ENCODE measurements around the gene DPH7. TPM values are rescaled to one million over a fixed set of nuclear protein-coding genes. Genes with fewer than 3 reads are reported as not detected.
"Not testable (repeated sequence)": the region's sequence is repeated elsewhere in the genome, so short reads cannot be mapped to it uniquely, and the experiment has no call there.

DPH7 gene
- polyA plus RNA-seq, 6 donors from 2014 or later, result 19.1 to 53.9 (median 32.6) TPM

DNA sequence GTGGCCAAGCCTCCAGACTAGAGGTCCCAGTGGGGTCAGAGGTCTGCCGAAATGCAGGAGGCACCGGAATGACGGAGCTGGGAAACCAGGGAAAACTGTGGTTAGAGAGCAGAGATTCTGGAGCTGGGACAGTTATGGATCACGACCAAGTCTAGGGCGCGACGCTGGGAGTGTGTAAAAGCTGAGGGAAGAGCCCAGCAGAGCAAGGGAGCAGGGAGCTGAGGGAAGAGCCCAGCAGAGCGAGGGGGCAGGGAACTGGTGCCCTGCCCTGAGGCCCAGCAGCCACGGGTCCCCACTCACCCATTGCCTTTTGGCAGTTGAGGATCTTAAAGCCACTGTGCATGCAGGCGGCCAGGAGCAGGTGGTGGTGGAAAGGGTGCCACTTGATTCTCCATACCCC is 14.6 kb downstream of the DPH7 start:
- DNase-seq, result no peak

DNA sequence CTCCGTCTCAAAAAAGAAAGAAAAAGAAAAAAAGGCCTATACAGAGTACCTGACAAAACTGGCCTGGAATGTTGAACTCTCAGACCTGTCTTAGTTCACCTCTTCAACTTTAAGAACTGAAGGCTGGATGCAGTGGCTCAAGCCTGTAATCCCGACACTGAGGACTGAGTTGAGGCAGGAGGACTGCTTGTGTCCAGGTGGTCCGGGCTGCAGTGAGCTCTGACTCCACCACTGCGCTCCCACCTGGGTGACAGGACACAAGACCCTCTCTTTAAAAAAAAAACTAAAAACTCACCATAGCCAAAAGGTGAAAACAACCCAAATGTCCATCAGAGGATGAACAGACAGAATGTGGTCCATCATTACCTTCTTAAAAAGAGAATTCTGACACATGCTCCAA is 20.6 kb downstream of the DPH7 start:
- Mint-ChIP-seq H3K9me3 (peaks cover 0 to 1% (median 0%) of the 10 kb centered on the region in 7 donors), H3K4me3 (no peak overlapping the region), H3K4me1 (peaks cover 0 to 10% (median 7%) of the 10 kb centered on the region in 3 donors), H3K27ac (peak overlapping the region in 1 of 6 donors; percentile 74), H3K27me3 (no peaks in the 10 kb centered on the region), H3K36me3 (peaks cover 12 to 16% of the 10 kb centered on the region in 2 donors)
- DNase-seq (no peak), ATAC-seq (ENCODE audit: low read depth in 2 of 2) (no peak)

More for the DNA sequence above, 14.6 kb downstream of the DPH7 start:
- H3K27me3 Mint-ChIP-seq, result no peaks in the 10 kb centered on the region
- peak overlapping the region in 3 of 6 donors; percentile 66 to 80 (median 74) for H3K27ac Mint-ChIP-seq
- no peak for ATAC-seq (ENCODE audit: low read depth in 2 of 2)
- peak overlapping the region in 2 of 8 donors; percentile 45 to 73 for H3K4me3 Mint-ChIP-seq
- H3K4me1 Mint-ChIP-seq, result peaks cover 19 to 27% (median 26%) of the 10 kb centered on the region in 3 donors
- peaks cover 8 to 21% of the 10 kb centered on the region in 2 donors for H3K36me3 Mint-ChIP-seq
- H3K9me3 Mint-ChIP-seq, result peaks cover 0 to 9% (median 4%) of the 10 kb centered on the region in 7 donors

DNA sequence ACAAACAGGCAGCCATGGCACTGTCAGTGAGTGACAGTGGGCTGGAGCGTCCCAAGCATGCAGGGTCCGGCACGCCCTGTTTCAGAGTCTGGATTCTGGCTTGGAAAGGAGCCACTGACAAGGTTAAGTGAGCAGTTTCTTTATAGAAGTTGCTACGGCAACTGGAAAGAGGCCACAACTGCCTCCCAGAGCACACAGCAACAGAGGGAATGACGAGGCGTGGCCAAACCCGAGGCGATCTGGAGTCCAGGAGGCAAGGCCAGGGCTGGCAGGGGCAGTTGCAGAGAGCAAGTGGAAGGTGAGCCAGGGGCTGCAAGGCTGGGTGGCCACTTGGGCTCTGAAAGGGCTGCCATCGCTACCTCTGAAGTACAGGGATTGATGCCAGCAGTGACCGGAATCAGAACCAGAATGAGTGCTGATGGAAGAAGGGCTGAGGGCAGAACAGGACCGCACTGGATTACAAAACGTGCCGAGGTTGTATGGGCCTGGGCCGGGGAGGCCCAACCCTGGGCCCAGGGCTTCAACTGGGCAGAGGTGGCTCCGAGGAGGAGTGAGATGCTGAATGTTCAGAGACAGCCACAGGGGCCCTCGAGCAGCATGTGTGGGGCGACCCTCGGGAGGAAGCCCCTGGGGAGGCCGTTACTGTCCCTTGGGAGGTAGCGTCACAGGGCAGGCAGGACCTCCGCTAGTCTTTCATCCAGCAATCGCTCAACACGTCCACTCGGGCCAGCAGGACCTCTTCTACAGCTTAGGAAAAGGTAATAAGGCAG is 22.5 kb downstream of the DPH7 start:
- H3K27me3 Mint-ChIP-seq, result no peaks in the 10 kb centered on the region
- peaks cover 6 to 15% (median 9%) of the 10 kb centered on the region in 3 donors for H3K4me1 Mint-ChIP-seq
- no peak overlapping the region for H3K4me3 Mint-ChIP-seq
- ATAC-seq (ENCODE audit: low read depth in 2 of 2) (no peak), DNase-seq (no peak)
- peaks cover 12 to 15% of the 10 kb centered on the region in 2 donors for H3K36me3 Mint-ChIP-seq
- no peaks in the 10 kb centered on the region for H3K9me3 Mint-ChIP-seq
- H3K27ac Mint-ChIP-seq, result peak overlapping the region in 2 of 6 donors; percentile 44 to 78

DNA sequence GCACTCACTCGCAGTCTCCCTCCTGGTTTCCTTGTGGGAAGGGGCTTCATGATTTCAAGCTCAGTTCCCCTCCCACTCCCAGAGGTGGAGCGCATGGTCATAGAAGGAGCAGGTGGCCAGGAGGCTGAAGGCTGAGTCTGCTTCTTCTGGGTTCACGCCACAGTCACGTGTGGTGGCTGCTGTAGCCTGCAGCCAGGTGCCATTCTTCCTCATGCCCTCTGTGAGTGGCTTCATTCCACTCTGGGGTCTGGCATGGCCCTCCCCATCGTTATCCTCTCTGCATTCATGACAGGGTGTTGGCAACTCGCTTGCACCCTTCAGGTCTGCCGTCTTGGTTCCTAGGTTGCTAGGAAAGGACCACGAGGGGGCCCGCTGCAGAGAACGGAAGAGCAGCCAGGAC is 23.5 kb downstream of the DPH7 start:
- Mint-ChIP-seq H3K27me3 (no peaks in the 10 kb centered on the region), H3K4me3 (peak overlapping the region in 1 of 8 donors; percentile 52), H3K4me1 (peaks cover 8 to 17% (median 12%) of the 10 kb centered on the region in 3 donors), H3K27ac (peak overlapping the region in 1 of 6 donors; percentile 21), H3K9me3 (no peaks in the 10 kb centered on the region), H3K36me3 (peaks cover 12 to 15% of the 10 kb centered on the region in 2 donors)
- ATAC-seq (ENCODE audit: low read depth in 2 of 2), result no peak
- DNase-seq, result no peak

DNA sequence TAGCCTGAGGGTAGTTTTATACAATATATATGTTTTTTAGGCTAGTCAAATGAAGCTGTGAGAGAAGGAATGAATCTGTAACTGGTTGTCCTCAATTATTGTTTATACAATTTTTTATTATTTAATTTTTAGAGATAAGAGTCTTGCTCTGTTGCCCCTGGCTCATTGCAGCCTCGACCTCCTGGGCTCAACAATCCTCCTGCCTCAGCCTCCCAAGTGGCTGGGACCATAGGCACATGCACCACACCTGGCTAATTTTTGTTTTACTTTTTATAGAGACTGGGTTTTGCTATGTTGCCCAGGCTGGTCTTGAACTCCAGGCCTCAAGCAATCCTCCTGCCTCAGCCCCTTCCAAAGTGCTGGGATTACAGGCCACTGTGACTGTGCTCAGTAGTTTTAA is 24.4 kb downstream of the DPH7 start:
- no peak for ATAC-seq (ENCODE audit: low read depth in 2 of 2)
- Mint-ChIP-seq H3K27ac (no peak overlapping the region), H3K27me3 (no peaks in the 10 kb centered on the region), H3K4me3 (peak overlapping the region in 1 of 8 donors; percentile 52), H3K9me3 (no peaks in the 10 kb centered on the region), H3K36me3 (peaks cover 11 to 12% of the 10 kb centered on the region in 2 donors), H3K4me1 (peaks cover 16 to 25% (median 20%) of the 10 kb centered on the region in 3 donors)
- DNase-seq, result no peak

DNA sequence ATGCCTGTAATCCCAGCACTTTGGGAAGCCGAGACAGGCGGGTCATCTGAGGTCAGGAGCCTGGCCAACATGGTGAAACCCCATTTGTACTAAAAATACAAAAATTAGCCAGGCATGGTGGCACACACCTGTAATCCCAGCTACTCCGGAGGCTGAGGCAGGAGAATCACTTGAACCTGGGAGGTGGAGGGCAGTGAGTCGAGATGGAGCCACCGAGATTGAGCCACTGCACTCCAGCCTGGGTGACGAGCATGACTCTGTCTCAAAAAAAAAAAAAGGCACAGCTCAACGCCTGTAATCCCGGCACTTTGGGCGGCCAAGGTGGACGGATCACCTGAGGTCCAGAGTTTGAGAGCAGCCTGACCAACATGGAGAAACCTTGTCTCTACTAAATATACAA is 25.1 kb downstream of the DPH7 start:
- H3K9me3 Mint-ChIP-seq; ATAC-seq (ENCODE audit: low read depth in 2 of 2); H3K27me3 Mint-ChIP-seq; H3K27ac Mint-ChIP-seq; DNase-seq: not testable (repeated sequence)
- H3K4me3 Mint-ChIP-seq, result peak overlapping the region in 2 of 8 donors; percentile 78 to 84
- peaks cover 23 to 30% (median 24%) of the 10 kb centered on the region in 3 donors for H3K4me1 Mint-ChIP-seq
- peaks cover 11 to 12% of the 10 kb centered on the region in 2 donors for H3K36me3 Mint-ChIP-seq

DNA sequence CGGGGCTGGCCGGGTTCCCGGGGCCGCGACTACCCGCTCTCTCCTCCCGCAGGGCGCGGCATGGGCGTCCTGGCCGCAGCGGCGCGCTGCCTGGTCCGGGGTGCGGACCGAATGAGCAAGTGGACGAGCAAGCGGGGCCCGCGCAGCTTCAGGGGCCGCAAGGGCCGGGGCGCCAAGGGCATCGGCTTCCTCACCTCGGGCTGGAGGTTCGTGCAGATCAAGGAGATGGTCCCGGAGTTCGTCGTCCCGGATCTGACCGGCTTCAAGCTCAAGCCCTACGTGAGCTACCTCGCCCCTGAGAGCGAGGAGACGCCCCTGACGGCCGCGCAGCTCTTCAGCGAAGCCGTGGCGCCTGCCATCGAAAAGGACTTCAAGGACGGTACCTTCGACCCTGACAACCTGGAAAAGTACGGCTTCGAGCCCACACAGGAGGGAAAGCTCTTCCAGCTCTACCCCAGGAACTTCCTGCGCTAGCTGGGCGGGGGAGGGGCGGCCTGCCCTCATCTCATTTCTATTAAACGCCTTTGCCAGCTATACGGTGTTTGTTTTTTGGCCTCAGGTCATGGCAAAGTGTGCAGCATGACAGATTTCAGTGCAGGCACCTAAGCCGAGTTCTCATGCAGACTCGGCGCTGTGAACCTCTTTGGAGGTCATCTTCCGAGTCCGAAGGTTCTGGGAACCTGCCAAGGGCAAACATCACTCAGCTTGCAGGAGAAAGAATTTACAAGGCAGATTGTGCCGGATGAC is 26.5 kb downstream of the DPH7 start:
- H3K4me3 Mint-ChIP-seq, result peak overlapping the region; percentile 79 to 97 (median 85)
- H3K27me3 Mint-ChIP-seq, result no peaks in the 10 kb centered on the region
- no peaks in the 10 kb centered on the region for H3K9me3 Mint-ChIP-seq
- H3K36me3 Mint-ChIP-seq, result peaks cover 11 to 12% of the 10 kb centered on the region in 2 donors
- ATAC-seq (ENCODE audit: low read depth in 2 of 2), result peak; percentile 3 to 4
- H3K4me1 Mint-ChIP-seq, result peaks cover 29 to 39% (median 36%) of the 10 kb centered on the region in 3 donors
- peak overlapping the region in 5 of 6 donors; percentile 22 to 88 (median 78) for H3K27ac Mint-ChIP-seq
- DNase-seq, result no peak

DNA sequence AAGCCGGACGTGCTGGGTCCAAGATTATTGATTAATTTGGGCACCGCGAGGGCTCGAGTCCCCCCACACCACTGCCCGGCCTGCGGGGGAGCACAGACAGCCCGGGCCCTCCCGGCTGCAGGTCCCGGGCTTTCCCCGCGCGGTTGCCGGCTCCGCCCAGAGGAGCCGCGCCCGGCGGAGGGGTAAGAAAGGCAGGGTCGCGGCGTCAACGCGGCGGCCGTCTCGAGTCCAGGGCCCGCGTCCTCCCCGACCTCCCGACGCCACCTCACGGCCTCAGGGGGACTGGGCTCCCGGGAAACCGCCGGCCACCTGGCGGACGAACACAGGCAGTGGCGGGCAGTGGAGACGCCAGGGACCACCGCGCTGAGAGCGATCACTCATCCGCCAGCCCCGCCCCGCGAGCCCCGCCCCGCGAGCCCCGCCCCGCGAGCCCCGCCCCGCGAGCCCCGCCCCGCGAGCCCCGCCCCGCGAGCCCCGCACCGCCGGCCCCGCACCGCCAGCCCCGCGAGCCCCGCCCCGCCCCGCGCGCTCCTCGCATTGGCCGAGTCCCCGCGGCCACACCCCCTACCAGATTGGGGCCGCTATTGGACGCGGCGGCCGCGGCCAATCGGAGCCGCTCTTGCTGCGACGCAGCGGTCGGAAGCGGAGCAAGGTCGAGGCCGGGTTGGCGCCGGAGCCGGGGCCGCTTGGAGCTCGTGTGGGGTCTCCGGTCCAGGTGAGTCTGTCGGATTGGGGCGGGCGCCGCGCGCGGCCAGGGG is 27.3 kb downstream of the DPH7 start, which contains the start of gene MRPL41:
Gene MRPL41 (plus strand): TSS at position 616 of the 758 bp plus-strand sequence. CDS start 203 bp downstream, outside the sequence.
- ATAC-seq (ENCODE audit: low read depth in 2 of 2), result peak; percentile 81 to 82

DNA sequence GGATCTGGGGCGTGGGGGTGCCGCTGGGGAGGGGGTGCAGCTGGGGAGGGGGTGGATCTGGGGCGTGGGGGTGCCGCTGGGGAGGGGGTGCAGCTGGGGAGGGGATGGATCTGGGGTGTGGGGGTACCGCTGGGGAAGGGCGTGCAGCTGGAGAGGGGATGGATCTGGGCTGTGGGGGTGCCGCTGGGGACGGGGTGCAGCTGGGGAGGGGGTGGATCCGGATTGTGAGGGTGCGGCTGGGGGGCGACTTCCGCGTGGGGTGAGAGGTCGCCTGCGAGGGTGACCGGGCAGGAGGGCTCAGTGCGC is 27.8 kb downstream of the DPH7 start:
- H3K4me1 Mint-ChIP-seq, result peaks cover 33 to 49% (median 46%) of the 10 kb centered on the region in 3 donors
- H3K9me3 Mint-ChIP-seq, DNase-seq, H3K27me3 Mint-ChIP-seq: not testable (repeated sequence)
- H3K27ac Mint-ChIP-seq, result peak overlapping the region in 2 of 6 donors; percentile 76 to 79
- H3K4me3 Mint-ChIP-seq, result peak overlapping the region; percentile 62 to 97 (median 82)
- peak; percentile 6 to 9 for ATAC-seq (ENCODE audit: low read depth in 2 of 2)
- peaks cover 10 to 12% of the 10 kb centered on the region in 2 donors for H3K36me3 Mint-ChIP-seq

More for the DNA sequence above, 27.3 kb downstream of the DPH7 start, which contains the start of gene MRPL41:
- Mint-ChIP-seq H3K27ac (peak within 1 kb of the TSS in 5 of 6 donors; percentile 22 to 88 (median 78)), H3K27me3 (no peaks in the 10 kb centered on the region), H3K9me3 (no peaks in the 10 kb centered on the region), H3K36me3 (peaks cover 11 to 12% of the 10 kb centered on the region in 2 donors), H3K4me3 (peak within 1 kb of the TSS; percentile 79 to 97 (median 88)), H3K4me1 (peaks cover 29 to 44% (median 42%) of the 10 kb centered on the region in 3 donors)
- peak; percentile 89 for DNase-seq

DNA sequence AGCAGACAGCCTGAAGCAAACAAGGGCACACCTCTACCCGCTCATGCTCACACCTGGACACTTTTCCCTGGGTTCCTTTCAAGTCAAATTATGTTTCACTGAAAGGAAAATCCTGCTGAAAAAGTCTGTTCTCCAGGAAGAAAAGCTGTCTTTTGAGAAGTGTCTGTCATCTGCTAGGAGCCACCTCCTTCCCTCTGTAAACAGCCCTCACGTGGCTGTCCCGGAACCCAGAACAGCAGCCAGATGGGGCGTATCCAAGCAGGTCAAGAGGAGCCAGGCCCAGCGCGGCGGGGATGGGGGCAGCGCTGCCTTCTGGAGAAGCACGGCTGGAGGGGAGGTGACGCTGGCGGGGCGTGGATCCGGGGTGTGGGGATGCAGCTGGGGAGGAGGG is 28.5 kb downstream of the DPH7 start, which contains the start of gene PNPLA7:
Gene PNPLA7 (minus strand): TSS at position 172 of the 391 bp plus-strand sequence. CDS start 205 bp downstream, outside the sequence.
- DNase-seq (peak; percentile 69), ATAC-seq (ENCODE audit: low read depth in 2 of 2) (peak; percentile 30 to 48)
- peak within 1 kb of the TSS; percentile 92 to 99 (median 96) for H3K4me3 Mint-ChIP-seq
- peaks cover 32 to 53% (median 43%) of the 10 kb centered on the region in 3 donors for H3K4me1 Mint-ChIP-seq
- peaks cover 3 to 5% of the 10 kb centered on the region in 2 donors for H3K36me3 Mint-ChIP-seq
- peak within 1 kb of the TSS; percentile 86 to 97 (median 96) for H3K27ac Mint-ChIP-seq
- H3K27me3 Mint-ChIP-seq, result no peaks in the 10 kb centered on the region
- H3K9me3 Mint-ChIP-seq, result no peaks in the 10 kb centered on the region

DNA sequence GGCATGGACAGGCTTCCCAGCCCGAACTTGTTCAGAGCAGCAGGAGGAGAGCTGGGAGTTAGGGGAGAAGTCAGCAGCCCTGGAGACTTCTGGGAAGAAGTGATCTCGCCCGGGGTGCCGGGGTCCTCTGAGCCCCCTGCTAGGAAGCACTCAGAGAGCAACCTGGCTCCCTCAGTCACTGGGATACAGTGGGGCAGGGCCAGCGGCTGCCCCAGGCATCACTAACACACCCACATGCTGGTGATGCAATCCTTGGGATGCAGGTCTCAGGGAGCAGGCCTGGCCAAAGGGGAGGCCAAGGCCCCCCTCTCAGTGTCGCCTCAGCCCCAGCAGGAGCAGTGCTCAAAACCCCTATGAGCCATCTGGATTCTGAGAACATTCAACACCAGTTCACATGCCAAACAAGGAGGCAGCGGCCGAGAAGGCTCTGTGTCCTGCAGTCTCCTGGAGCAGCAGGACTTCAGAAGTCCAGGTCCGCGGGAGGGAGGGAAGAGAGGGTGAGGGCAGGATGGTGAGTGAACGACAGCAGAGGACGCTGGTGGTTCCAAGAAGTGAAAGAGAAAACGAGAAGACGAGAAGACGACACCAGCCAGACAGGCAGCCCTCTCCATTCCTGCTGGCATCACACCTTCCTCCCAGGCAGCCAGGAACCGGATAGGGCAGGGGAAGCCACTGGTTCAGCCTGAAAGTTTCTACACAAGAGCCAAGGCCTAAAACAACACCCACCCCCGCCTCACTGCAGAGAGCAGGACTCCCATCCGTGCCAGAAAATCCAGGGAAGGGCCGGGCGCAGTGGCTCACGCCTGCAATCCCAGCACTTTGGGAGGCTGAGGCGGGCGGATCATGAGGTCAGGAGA is 30.8 kb downstream of the DPH7 start:
- Mint-ChIP-seq H3K36me3 (no peaks in the 10 kb centered on the region), H3K4me3 (peak overlapping the region in 7 of 8 donors; percentile 49 to 97 (median 81)), H3K27ac (peak overlapping the region in 5 of 6 donors; percentile 12 to 95 (median 83)), H3K4me1 (peaks cover 39 to 56% (median 41%) of the 10 kb centered on the region in 3 donors), H3K27me3 (no peaks in the 10 kb centered on the region), H3K9me3 (no peaks in the 10 kb centered on the region)
- ATAC-seq (ENCODE audit: low read depth in 2 of 2), result no peak
- no peak for DNase-seq

DNA sequence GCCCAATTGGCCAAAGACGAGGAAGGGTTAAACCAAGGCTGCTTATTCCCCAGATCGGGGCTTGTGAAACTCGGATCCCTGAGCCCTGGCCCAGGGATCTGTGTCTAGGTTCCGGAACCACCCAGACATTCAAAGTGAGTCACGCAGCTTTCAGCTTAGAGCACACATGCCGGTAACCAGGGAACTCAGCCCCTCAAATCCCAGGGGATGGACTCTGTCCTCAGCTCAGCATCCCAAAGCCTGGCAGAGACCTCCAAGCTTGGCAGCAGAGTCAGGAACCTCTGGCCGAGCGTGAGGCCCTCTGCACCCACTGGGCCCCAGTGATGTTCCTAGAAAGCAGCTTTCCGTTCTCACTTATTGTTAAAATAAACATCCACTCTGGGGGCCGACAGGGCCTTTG is 33.6 kb downstream of the DPH7 start:
- no peaks in the 10 kb centered on the region for H3K27me3 Mint-ChIP-seq
- no peak for DNase-seq
- H3K36me3 Mint-ChIP-seq, result no peaks in the 10 kb centered on the region
- no peak overlapping the region for H3K4me3 Mint-ChIP-seq
- no peaks in the 10 kb centered on the region for H3K9me3 Mint-ChIP-seq
- ATAC-seq (ENCODE audit: low read depth in 2 of 2), result no peak
- H3K4me1 Mint-ChIP-seq, result peaks cover 30 to 48% (median 33%) of the 10 kb centered on the region in 3 donors
- no peak overlapping the region for H3K27ac Mint-ChIP-seq
